ENCODE measurements around the gene HPS1.

DNA sequence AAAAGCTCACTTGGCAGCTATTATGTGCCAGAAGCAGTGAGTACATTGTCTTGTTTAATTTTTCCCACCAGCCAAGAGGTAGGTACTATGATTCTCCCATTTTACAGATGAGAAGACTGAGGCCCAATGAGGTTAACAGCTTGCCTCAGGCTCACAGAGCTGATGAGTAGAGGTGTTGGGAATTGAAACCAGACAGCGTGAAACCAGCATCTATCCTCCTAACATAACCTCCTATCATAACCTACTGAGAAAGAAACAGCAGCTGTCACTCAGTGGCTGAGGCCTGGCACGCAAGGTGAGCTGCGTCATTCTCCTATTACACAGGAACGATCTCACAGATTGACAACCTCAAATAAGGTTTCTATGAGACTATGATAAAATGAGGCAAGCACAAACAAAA, 37.9 kb downstream of the HPS1 start:
- TF ChIP-seq CTCF (IDR thresholded peaks at IDR 0.05), result no peak
- no peak for TF ChIP-seq POLR2A (IDR thresholded peaks at IDR 0.05)
